Measurements from ENCODE around the gene PDE4DIP. TPM values are rescaled to one million over a fixed set of nuclear protein-coding genes. Genes with fewer than 3 reads are reported as not detected.
A peak's percentile ranks its signal among the peaks of the same experiment; 100 is the strongest.
"Not testable (repeated sequence)": the region's sequence is repeated elsewhere in the genome, so short reads cannot be mapped to it uniquely, and the experiment has no call there.

The PDE4DIP gene
- total RNA-seq, 2 experiments from 2014 or later = 27.1 to 27.4 TPM

DNA sequence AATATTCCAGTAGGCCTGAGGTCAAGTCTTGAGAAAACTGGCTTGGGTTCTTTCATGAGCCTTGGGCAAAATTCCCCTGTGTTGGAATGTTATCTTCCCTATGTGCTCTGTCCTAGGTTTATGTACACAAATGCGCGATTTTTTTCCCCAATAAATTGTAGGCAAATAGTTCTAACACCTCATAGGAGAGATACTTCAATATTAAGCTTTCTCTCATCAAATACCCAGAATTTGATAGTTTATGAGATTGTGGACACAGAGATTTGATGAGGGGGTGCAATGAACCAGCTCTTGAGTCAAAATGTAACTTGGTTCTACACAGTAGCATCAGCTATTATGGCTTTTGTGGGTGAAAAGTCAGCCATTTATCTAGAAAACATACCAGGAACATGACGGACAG, 220.4 kb downstream of the PDE4DIP start:
- H3K4me3 ChIP-seq (ENCODE audit: low read length); H3K4me3 Mint-ChIP-seq; H3K4me1 ChIP-seq (ENCODE audit: insufficient read depth, low read length); H3K4me1 Mint-ChIP-seq (ENCODE audit: low read depth); H3K27ac ChIP-seq (ENCODE audit: low read depth in 1 of 2, low read length in 2 of 2); CTCF ChIA-PET; intact Hi-C loops (cut with DNase I, micrococcal nuclease); H3K27ac Mint-ChIP-seq; H3K27me3 Mint-ChIP-seq; H3K27me3 ChIP-seq (ENCODE audit: control insufficient read depth in 1 of 2, insufficient read depth in 2 of 2, low read length in 2 of 2); POLR2A ChIA-PET; H3K9me3 ChIP-seq (ENCODE audit: control insufficient read depth in 1 of 2, insufficient read depth in 1 of 2, low read length in 2 of 2); ATAC-seq (ENCODE audit: poor library complexity); H3K9me3 Mint-ChIP-seq; DNase-seq; H3K36me3 ChIP-seq (ENCODE audit: insufficient read depth, low read length): not testable (repeated sequence)
- H3K36me3 Mint-ChIP-seq (ENCODE audit: low read depth) = peaks cover 20% of the 10 kb centered on the region

GRCh38 chr1:149075505-149076127, 231.4 kb downstream of the PDE4DIP start:
- DNase-seq = not testable (repeated sequence)

More at GRCh38 chr1:149075505-149076127, 231.4 kb downstream of the PDE4DIP start:
- H3K4me3 Mint-ChIP-seq; H3K36me3 ChIP-seq (ENCODE audit: insufficient read depth, low read length); POLR2A ChIA-PET; H3K9me3 Mint-ChIP-seq; H3K4me3 ChIP-seq (ENCODE audit: low read length); H3K9me3 ChIP-seq (ENCODE audit: control insufficient read depth in 1 of 2, insufficient read depth in 1 of 2, low read length in 2 of 2); H3K27ac ChIP-seq (ENCODE audit: low read depth in 1 of 2, low read length in 2 of 2); H3K4me1 ChIP-seq (ENCODE audit: insufficient read depth, low read length); H3K27ac Mint-ChIP-seq; intact Hi-C loops (cut with DNase I, micrococcal nuclease); H3K4me1 Mint-ChIP-seq (ENCODE audit: low read depth); CTCF ChIA-PET; H3K27me3 Mint-ChIP-seq; H3K27me3 ChIP-seq (ENCODE audit: control insufficient read depth in 1 of 2, insufficient read depth in 2 of 2, low read length in 2 of 2); ATAC-seq (ENCODE audit: poor library complexity): not testable (repeated sequence)
- peaks cover 12% of the 10 kb centered on the region for H3K36me3 Mint-ChIP-seq (ENCODE audit: low read depth)
- TF ChIP-seq, protein P1, sequence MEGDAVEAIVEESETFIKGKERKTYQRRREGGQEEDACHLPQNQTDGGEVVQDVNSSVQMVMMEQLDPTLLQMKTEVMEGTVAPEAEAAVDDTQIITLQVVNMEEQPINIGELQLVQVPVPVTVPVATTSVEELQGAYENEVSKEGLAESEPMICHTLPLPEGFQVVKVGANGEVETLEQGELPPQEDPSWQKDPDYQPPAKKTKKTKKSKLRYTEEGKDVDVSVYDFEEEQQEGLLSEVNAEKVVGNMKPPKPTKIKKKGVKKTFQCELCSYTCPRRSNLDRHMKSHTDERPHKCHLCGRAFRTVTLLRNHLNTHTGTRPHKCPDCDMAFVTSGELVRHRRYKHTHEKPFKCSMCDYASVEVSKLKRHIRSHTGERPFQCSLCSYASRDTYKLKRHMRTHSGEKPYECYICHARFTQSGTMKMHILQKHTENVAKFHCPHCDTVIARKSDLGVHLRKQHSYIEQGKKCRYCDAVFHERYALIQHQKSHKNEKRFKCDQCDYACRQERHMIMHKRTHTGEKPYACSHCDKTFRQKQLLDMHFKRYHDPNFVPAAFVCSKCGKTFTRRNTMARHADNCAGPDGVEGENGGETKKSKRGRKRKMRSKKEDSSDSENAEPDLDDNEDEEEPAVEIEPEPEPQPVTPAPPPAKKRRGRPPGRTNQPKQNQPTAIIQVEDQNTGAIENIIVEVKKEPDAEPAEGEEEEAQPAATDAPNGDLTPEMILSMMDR (IDR thresholded peaks at IDR 0.05) = peak; percentile 19

Other genes starting within 250 kb of the PDE4DIP start
- gene NBPF14, start 248.4 kb upstream of the PDE4DIP start, total RNA-seq = 10 to 100 TPM; 12.9 to 14.6 TPM
- under 1 TPM in 1 of 2 experiments, not detected in 1; 0.42 TPM for gene NUDT4B, start 95.7 kb upstream of the PDE4DIP start, total RNA-seq